CD4-positive, alpha-beta T cell treated with Interleukin-4 for 4 hours (primary cell): ENCODE measurements around the gene SNX3.
"Not testable (repeated sequence)": the region's sequence is repeated elsewhere in the genome, so short reads cannot be mapped to it uniquely, and the experiment has no call there.

ENCODE experiments used
- DNase-seq: peaks from one replicate; pipeline ENCODE4 v3.0.0-alpha.2; 2020

SNX3 gene

GRCh38 chr6:108254433-108255410 is 6.1 kb downstream of the SNX3 start:
- DNase-seq, result no peak

DNA sequence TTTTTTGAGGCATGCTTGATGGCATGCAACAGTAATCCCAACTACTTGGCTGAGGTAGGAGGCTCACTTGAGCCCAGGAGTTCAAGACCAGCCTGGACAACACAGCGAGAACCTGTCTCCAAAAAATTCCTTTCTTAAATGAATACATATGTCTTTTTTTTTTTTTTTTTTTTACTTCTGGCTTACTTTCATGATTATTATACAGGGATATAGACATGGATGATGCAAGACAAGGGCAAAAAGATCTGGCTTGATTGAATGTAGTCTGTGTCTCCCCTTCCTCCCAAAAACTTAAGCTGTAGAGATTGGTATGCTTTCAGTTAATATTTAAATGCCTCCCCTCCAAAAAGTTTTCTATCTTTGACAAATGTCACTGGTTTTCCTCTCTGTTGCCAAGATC is 7.6 kb downstream of the SNX3 start:
- DNase-seq, result no peak

- DNase-seq, result no peak
Observed at GRCh38 chr6:108252055-108252454, 8.8 kb downstream of the SNX3 start.

DNA sequence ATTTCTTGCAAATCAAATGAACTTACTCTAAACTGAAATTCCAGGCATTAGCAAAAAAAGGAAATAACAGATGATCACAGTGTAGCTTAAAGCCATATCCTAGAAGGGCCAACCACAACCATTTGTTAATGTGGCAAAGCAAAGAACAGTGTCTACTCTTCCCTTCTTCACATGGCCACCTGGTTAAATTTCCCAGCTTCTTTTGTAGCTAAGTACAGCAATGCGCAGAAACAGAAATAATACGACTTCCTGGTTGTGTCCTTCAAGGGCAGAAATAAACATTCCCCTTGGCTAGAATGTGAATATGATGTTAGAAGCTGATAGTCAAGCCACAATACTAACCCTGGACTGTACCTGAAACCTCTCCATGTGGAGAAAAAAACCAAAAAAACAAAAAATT is 9.6 kb downstream of the SNX3 start:
- DNase-seq, result no peak

- DNase-seq, result no peak
Observed at GRCh38 chr6:108250240-108250866, 10.5 kb downstream of the SNX3 start.

GRCh38 chr6:108247965-108248536 is 12.8 kb downstream of the SNX3 start:
- no peak for DNase-seq

DNA sequence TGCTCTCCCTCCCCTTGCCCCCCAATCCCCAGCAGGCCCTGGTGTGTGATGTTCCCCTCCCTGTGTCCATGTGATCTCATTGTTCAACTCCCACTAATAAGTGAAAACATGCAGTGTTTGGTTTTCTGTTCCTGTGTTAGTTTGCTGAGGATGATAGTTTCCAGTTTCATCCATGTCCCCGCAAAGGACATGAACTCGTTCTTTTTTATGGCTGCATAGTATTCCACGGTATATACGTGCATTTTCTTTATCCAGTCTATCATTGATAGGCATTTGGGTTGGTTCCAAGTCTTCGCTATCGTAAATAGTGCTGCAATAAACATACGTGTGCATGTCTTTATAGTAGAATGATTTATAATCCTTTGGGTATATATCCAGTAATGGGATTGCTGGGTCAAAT is 15.7 kb downstream of the SNX3 start:
- DNase-seq, result not testable (repeated sequence)

DNA sequence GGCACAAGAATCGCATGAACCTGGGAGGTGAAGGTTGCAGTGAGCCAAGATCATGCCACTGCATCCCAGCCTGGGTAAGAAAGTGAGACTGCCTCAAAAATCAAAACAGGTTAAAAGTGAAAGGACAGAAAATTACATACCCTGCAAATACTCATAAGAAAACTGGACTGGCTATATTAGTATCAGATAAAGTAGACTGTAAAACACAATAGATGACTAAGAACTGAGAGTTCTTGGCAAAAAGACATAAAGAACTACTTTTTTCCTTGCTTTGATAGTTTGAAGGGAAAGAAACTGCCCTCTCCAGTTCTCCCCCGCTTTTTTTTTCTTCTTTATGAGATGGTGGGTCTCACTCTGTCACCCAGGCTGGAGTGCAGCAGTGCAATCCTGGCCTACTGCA is 17.0 kb downstream of the SNX3 start:
- DNase-seq, result no peak

DNA sequence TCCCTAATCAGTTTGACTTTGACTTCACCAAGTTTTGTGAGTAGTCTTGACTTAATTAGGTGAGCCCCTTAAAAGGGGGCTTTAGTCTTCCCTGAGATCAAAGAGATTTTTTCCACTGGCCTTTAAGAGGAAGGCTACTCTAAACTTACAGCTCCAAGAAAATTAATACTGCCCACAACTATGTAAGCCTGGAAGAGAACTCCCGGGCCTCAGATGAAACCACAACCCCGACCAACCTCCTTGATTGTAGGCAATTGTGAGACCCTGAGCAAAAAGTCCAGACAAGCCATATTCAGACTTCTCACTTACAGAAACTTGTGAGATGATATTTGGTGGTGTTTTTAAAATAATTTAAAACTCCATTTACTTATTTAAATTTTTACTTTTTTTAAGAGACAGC is 18.1 kb downstream of the SNX3 start:
- no peak for DNase-seq

GRCh38 chr6:108242259-108242658 is 18.6 kb downstream of the SNX3 start:
- no peak for DNase-seq

DNA sequence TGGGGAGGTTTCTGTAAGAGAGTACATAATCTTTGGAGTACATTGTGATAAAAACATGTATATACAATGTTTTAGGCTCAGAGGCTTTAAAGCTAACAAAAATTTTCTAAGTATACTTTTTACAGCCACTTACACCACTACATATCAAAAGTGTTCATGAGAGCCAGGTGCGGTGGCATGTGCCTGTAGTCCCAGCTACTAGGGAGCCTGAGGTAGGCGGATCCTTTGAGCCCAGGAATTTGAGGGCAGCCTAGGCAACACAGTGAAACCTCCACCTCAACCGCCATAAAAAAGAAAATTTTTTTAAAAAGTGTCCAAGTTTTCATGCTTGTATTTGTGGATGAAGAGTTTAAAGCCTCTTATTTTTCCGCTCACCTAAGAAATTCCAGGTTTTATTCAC is 22.5 kb downstream of the SNX3 start:
- no peak for DNase-seq

GRCh38 chr6:108236791-108237190 is 24.0 kb downstream of the SNX3 start:
- no peak for DNase-seq

DNA sequence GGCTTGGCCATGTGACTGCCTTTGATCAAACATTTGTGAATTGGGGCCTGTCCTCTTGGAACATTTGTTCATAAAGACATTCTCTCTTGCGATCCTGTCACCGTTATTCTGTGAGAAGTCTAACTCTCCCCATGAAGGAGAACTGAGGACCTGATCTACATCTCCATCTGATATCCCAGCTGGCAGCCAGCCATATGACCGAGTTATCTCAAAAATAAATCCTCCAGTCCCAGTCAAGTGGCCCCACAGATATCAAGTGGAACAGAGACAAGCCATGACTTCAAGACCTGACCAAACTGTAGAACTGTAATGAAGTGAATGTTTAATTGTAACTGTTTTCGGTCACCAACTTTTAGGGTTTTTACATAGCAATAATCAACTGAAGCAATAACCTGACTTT is 25.7 kb downstream of the SNX3 start:
- DNase-seq, result no peak

DNA sequence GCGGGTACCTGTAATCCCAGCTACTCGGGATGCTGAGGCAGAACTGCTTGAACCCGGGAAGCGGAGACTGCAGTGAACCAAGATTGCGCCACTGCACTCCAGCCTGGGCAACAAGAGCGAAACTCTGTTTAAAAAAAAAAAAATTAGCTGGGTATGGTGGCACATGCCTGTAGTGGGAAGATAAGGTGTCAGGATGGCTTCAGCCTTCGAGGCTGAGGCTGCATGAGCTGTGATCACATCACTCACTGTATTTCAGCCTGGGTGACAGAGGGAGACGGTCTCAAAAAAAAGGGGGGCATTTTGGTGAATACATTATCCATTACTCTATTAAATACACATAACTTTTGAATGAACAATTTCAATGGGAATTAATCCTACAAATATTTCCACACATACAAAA is 32.4 kb downstream of the SNX3 start:
- no peak for DNase-seq

GRCh38 chr6:108227290-108227689 is 33.5 kb downstream of the SNX3 start:
- no peak for DNase-seq

DNA sequence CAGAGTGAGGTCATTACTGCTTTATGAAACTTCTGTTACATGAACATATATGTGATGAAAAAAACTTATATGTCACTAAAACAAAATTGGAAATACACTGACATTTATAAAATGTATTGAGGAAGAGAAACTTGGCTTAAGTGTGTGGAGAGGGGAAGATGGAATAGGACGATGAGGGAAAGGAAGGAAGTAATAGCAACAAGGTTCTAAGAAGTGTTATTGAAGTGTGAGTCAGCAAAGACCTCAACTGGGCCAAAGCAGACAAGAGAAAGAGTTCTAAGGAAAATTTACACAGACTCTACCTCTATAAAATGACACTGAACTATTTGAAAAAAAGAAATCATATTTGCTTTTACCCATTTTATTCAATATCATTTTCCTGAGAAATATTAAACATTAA is 38.3 kb downstream of the SNX3 start:
- no peak for DNase-seq

GRCh38 chr6:108222064-108222463 is 38.8 kb downstream of the SNX3 start:
- DNase-seq, result no peak

- no peak for DNase-seq
Observed at GRCh38 chr6:108211671-108212070, 49.2 kb downstream of the SNX3 start.

- no peak for DNase-seq
Observed at GRCh38 chr6:108210556-108210955, 50.3 kb downstream of the SNX3 start.

- no peak for DNase-seq
Observed at GRCh38 chr6:108209738-108210137, 51.1 kb downstream of the SNX3 start.

DNA sequence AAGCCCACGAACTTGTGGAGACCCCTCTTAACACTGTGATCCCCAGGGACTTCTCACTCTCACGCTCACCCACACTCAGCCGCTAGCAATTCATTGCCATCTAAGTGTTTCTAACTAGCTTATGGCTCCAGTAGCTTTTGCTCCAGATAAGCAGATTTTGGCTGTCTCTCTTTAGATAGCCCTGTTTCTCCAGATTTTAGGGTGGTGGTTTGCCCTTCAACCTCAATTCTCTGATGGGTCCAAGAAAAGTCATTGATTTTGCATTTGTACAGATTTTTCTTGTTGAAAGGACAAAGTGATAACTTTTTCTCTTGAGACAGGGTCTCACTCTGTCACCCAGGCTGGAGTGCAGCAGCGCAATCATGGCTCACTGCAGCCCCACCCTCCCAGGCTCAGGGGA is 53.8 kb downstream of the SNX3 start:
- no peak for DNase-seq

DNA sequence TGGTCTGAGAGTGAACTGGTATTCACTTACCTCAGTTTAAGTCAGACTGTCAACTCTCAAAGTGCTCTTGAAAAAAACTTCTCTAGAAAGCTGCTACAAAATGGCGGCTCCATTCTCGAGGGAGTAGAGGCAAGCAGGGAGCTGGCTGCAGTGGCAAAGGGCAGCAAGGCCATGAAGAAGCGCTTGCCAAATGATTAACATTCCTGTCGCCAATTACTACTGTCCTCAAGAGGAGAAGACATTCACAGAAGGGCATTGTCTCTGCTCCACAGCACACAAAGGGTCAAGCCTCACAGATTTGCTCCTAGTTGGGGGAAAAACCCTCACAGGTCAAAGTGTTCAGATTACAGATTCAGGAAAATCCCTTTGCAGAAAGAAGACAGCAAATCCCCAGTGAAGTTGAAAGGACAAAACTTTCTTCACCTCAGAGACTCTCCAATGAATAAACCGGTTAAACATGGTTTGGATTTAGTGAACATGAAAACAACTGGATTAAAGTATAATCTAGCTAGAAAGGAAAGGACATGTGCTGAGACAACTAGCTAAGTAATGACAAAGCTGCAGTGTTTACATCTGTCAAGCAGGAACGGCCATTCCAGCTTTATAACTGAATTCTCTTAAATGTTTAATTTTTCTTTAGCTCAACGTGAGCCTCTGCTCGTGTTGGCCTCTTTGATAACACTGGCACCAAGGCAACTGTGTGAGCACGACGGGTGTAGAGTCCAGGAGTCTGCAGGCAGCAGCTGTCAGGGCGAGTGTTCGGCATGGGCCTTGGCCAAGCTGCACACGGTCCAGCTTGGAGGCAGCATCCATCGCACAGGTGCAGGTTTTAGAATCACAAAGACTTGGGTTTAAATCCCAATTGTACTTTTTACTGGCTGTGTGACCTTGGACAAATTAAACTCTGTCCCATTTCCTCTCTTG is 57.4 kb downstream of the SNX3 start:
- DNase-seq, result no peak

DNA sequence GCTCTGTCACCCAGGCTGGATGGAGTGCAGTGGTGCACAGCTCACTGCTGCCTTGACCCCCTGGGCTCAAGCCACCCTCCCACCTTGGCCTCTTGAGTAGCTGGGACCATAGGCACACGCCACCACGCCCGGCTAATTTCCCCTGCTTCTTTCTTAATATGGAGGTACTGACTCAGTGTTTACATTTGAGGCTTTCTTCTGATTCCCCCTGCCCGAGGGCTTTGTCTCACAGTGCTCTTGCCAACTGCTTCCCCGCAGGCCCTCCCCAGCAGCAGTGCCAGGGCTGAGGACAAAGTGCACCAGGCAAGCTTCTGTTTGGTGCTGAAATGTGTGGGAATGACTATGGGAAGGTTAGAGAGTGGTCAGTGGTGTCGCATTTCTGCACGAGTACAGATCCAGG is 60.2 kb downstream of the SNX3 start:
- no peak for DNase-seq
